K562 (cell line): ENCODE measurements around the gene PSMA1. TPM values are rescaled to one million over a fixed set of nuclear protein-coding genes. Genes with fewer than 3 reads are reported as not detected.

Source experiments
- ATAC-seq: fragments of 200-7000 bp; cut with Tn5 transposase; 3 replicates; pipeline ENCODE4 v1.9.1; 2020; ENCODE audit warnings: moderate library complexity
- BruUV-seq: library from RNA; stranded (reverse); fragments of 400-500 nt; replicated peaks from 2 replicates; lab custom pipeline; 2021; lab: Mats Ljungman, UMichigan
- CTCF ChIA-PET: fragments of 300-600 bp; formaldehyde crosslinking; extraction: SDS; loops from one replicate; lab custom pipeline; 2021; ENCODE audit warnings: low intra/inter-chr PET ratio; lab: Yijun Ruan, JAX
- POLR2A ChIA-PET: fragments of 300-600, 350-650 bp; sonication (Branson Sonifier 250); formaldehyde crosslinking; extraction: SDS; loops from one replicate; lab custom pipeline; 2021; ENCODE audit warnings: antibody characterized with exemption, inconsistent platforms; lab: Yijun Ruan, JAX
- DNase-seq, 4 experiments: peaks; one replicate each; pipeline versions ENCODE4 v3.0.0 to v3.0.0-alpha.2; 2011 to 2018; ENCODE audit warnings: low spot score in 3 of 4, mixed read lengths in 3 of 4; ENCODE audit errors: extremely low read depth in 1 of 4
- FAIRE-seq: peaks from 2 replicates; lab custom pipeline; 2011; peaks lifted over from hg19 to GRCh38; lab: Jason Lieb, UNC
- H2AFZ ChIP-seq: 2 replicates; pipeline ENCODE4 v1.6.0; 2011; ENCODE audit warnings: low read depth, low read length, control low read depth, inconsistent platforms
- H3K27ac ChIP-seq: fragments of 200-600 bp; 3 replicates; pipeline ENCODE4 v1.8.0; 2011; ENCODE audit warnings: low read depth, mild to moderate bottlenecking, control low read depth, inconsistent platforms, low read length, moderate library complexity, mixed read lengths; ENCODE audit errors: extremely low read depth
- H3K27me3 ChIP-seq, 2 experiments: fragments of 300-600 bp in 1 of 2; 2 replicates in 1 of 2; 3 replicates in 1 of 2; pipeline versions ENCODE4 v1.6.0 to v1.8.0; 2011; ENCODE audit warnings: inconsistent platforms in 2 of 2, low read length in 2 of 2, mild to moderate bottlenecking in 1 of 2, mixed read lengths in 1 of 2, moderate library complexity in 1 of 2; ENCODE audit not compliant: control insufficient read depth in 2 of 2, insufficient read depth in 2 of 2
- H3K36me3 ChIP-seq: fragments of 300-600 bp; 3 replicates; pipeline ENCODE4 v1.8.0; 2011; ENCODE audit warnings: mild to moderate bottlenecking, low read length, inconsistent platforms; ENCODE audit not compliant: control insufficient read depth, insufficient read depth
- H3K4me1 ChIP-seq, 2 experiments: fragments of 200-600 bp in 1 of 2; replicated peaks in 1 of 2; 2 replicates in 1 of 2; 3 replicates in 1 of 2; pipeline versions ENCODE4 v1.5.1 to v1.8.0; 2011; ENCODE audit warnings: inconsistent platforms in 2 of 2, low read length in 2 of 2, mild to moderate bottlenecking in 1 of 2, mixed read lengths in 1 of 2, moderate library complexity in 1 of 2; ENCODE audit not compliant: control insufficient read depth in 2 of 2, insufficient read depth in 2 of 2
- H3K4me2 ChIP-seq: 2 replicates; pipeline ENCODE4 v1.6.1; 2011; ENCODE audit warnings: low read length, control low read depth, inconsistent platforms, mixed read lengths; ENCODE audit not compliant: insufficient read depth
- H3K4me3 ChIP-seq: fragments of 200-600 bp; sonication (generic), shearing (Covaris generic); 2 replicates; pipeline ENCODE4 v1.5.1; 2016; ENCODE audit warnings: control low read depth, inconsistent platforms
- H3K79me2 ChIP-seq: fragments of 200-600 bp; 3 replicates; pipeline ENCODE4 v1.8.0; 2011; ENCODE audit warnings: low read length, inconsistent platforms; ENCODE audit not compliant: control insufficient read depth, insufficient read depth
- H3K9ac ChIP-seq, 2 experiments: 2 replicates each; pipeline versions ENCODE4 v1.6.0 to v1.6.1; 2011; ENCODE audit warnings: low read depth in 2 of 2, low read length in 2 of 2, control low read depth in 1 of 2, inconsistent platforms in 1 of 2, mild to moderate bottlenecking in 1 of 2, mixed read lengths in 1 of 2; ENCODE audit not compliant: insufficient read depth in 1 of 2
- H3K9me1 ChIP-seq: one replicate; pipeline ENCODE4 v1.6.0; 2011; ENCODE audit warnings: inconsistent platforms, mild to moderate bottlenecking, low read length, moderate library complexity; ENCODE audit not compliant: control insufficient read depth, insufficient read depth
- H3K9me3 ChIP-seq: replicated peaks from 2 replicates; pipeline ENCODE4 v1.5.1; 2011; ENCODE audit warnings: low read depth, low read length, inconsistent platforms; ENCODE audit not compliant: control insufficient read depth, insufficient read depth
- H4K20me1 ChIP-seq: replicated peaks from 2 replicates; pipeline ENCODE4 v1.6.1; 2011; ENCODE audit warnings: low read length, inconsistent platforms, mixed read lengths; ENCODE audit not compliant: control insufficient read depth, insufficient read depth
- BRF1 ChIP-seq: IDR thresholded peaks from 3 replicates; pipeline ENCODE4 v1.6.1; 2011; ENCODE audit warnings: borderline replicate concordance, mild to moderate bottlenecking; ENCODE audit not compliant: insufficient read length; ENCODE audit errors: extremely low read depth
- CEBPB ChIP-seq: fragments of 450-650 bp; IDR thresholded peaks from 2 replicates; pipeline ENCODE4 v1.6.1; 2016; ENCODE audit warnings: missing genetic modification characterization, missing compliant biosample characterization
- CEBPG ChIP-seq, 3 experiments: fragments of 200-800 bp in 1 of 3; sonication (Bioruptor generic) in 1 of 3; sonication (generic) in 1 of 3; formaldehyde crosslinking in 1 of 3; IDR thresholded peaks in 2 of 3; conservative IDR thresholded peaks in 1 of 3; 2 replicates each; pipeline versions ENCODE4 v1.6.1 to v1.8.0; 2016 to 2022; ENCODE audit warnings: missing compliant biosample characterization in 2 of 3, missing genetic modification characterization in 2 of 3, mild to moderate bottlenecking in 1 of 3, missing genetic modification reagents in 1 of 3
- CREB5 ChIP-seq: fragments of 250-450 bp; sonication (Bioruptor Pico); IDR thresholded peaks from 2 replicates; pipeline ENCODE4 v1.5.0; 2020; ENCODE audit warnings: mild to moderate bottlenecking
- E2F1 ChIP-seq: sonication (generic); formaldehyde crosslinking; IDR thresholded peaks from 2 replicates; pipeline ENCODE4 v1.8.1; 2023; ENCODE audit warnings: mild to moderate bottlenecking, missing genetic modification reagents, moderate library complexity
- JUNB ChIP-seq: fragments of 450-650 bp; formaldehyde crosslinking; conservative IDR thresholded peaks from 2 replicates; pipeline ENCODE4 v1.4.0; 2020; ENCODE audit warnings: mild to moderate bottlenecking
- L3MBTL2 ChIP-seq: fragments of 450-650 bp; IDR thresholded peaks from 2 replicates; pipeline ENCODE4 v1.6.1; 2016; ENCODE audit warnings: mild to moderate bottlenecking, moderate library complexity
- MBD2 ChIP-seq: sonication (generic); IDR thresholded peaks from 2 replicates; pipeline ENCODE4 v1.6.1; 2016; ENCODE audit warnings: low read depth, borderline replicate concordance
- POLR2AphosphoS5 ChIP-seq: IDR thresholded peaks from 2 replicates; pipeline ENCODE4 v1.6.1; 2011; ENCODE audit warnings: mild to moderate bottlenecking, low read depth, low read length, moderate library complexity; ENCODE audit not compliant: control insufficient read depth, insufficient read depth
- PPARD ChIP-seq: fragments of 250-450 bp; sonication (Bioruptor Pico); IDR thresholded peaks from 2 replicates; pipeline ENCODE4 v1.8.0; 2022; ENCODE audit warnings: inconsistent platforms, mild to moderate bottlenecking, moderate library complexity
- PRPF4 ChIP-seq: fragments of 200-400 bp; formaldehyde crosslinking; IDR thresholded peaks from one replicate; pipeline ENCODE4 v1.6.1; 2017; ENCODE audit warnings: low read length, low read depth, mild to moderate bottlenecking; ENCODE audit not compliant: insufficient read depth, poor library complexity, severe bottlenecking
- TCF7L2 ChIP-seq: fragments of 150-350 bp; IDR thresholded peaks from 2 replicates; pipeline ENCODE4 v1.6.1; 2016; ENCODE audit warnings: low read depth, mild to moderate bottlenecking, low read length, moderate library complexity
- TEAD4 ChIP-seq, 2 experiments: sonication (generic) in 1 of 2; formaldehyde crosslinking in 1 of 2; IDR thresholded peaks; 2 replicates each; pipeline versions ENCODE4 v1.6.1 to v1.8.0; 2012 to 2022; ENCODE audit warnings: borderline replicate concordance in 1 of 2, inconsistent platforms in 1 of 2, low read length in 1 of 2, mild to moderate bottlenecking in 1 of 2, missing genetic modification reagents in 1 of 2
- ZBTB1 ChIP-seq: sonication (generic); formaldehyde crosslinking; IDR thresholded peaks from 2 replicates; pipeline ENCODE4 v1.8.1; 2023; ENCODE audit warnings: missing genetic modification reagents, low read depth, mild to moderate bottlenecking, borderline replicate concordance
- ZNF134 ChIP-seq: fragments of 250-450 bp; sonication (Bioruptor Pico); conservative IDR thresholded peaks from 2 replicates; pipeline ENCODE4 v1.4.0; 2020
- ZNF431 ChIP-seq: sonication (generic); formaldehyde crosslinking; IDR thresholded peaks from 2 replicates; pipeline ENCODE4 v1.8.0; 2022; ENCODE audit warnings: mild to moderate bottlenecking, missing genetic modification reagents
- WGBS: fragments of 100-300 bp; shearing (Covaris generic); methylation state at CpG from one replicate; pipeline ENCODE4 v1.1.6; 2016; ENCODE audit warnings: low coverage, mixed read lengths; ENCODE audit not compliant: insufficient coverage; ENCODE audit errors: missing lambda C conversion rate; 5-methylcytosine and 5-hydroxymethylcytosine counted together
- in situ Hi-C: fragments of 300-500 bp; cut with MboI; formaldehyde crosslinking; loops from 4 replicates; pipeline ENCODE4 v1.15.0; 2018; ENCODE audit warnings: inconsistent platforms, mixed read lengths
- intact Hi-C: fragments of 100-400 bp; cut with micrococcal nuclease; formaldehyde crosslinking; loops from 2 replicates; pipeline ENCODE4 v1.14.2; 2022
- polyA plus RNA-seq, 8 experiments: library from polyadenylated mRNA; depleted of rRNA in 4 of 8; stranded (reverse) in 5 of 8; unstranded in 3 of 8; fragments of >200 nt; fragmentation: Nextera tagmentation in 2 of 8; fragmentation: Illumina TruSeq in 1 of 8; extraction: Ambion mirVana in 2 of 8; extraction: Trizol in 1 of 8; gene quantifications; 2 replicates each; pipeline versions ENCODE4 v1.2.1 to v1.2.3, GENCODE V29; 2011 to 2014; ENCODE audit warnings: inconsistent platforms in 1 of 8, missing spikeins in 1 of 8
- total RNA-seq, 7 experiments: library from RNA; depleted of rRNA in 6 of 7; stranded (reverse); fragments of >200 nt in 6 of 7; fragmentation: Illumina TruSeq in 2 of 7; extraction: Trizol in 2 of 7; gene quantifications; 2 replicates each; pipeline versions ENCODE4 v1.2.1 to v1.2.3, GENCODE V29; 2011 to 2021; ENCODE audit warnings: low replicate concordance in 1 of 7

The PSMA1 gene
- total and polyA plus RNA-seq, 9 of the 15 experiments (the other 6 are each of a cell fraction or from before 2014, with no cell fraction given): 283 to 1,007 (median 424) TPM

- no peak for FAIRE-seq
Measured at GRCh38 chr11:14513800-14514199, 6.4 kb downstream of the PSMA1 start.

GRCh38 chr11:14506532-14506931, 13.7 kb downstream of the PSMA1 start:
- ATAC-seq (no peak), DNase-seq (no peak), FAIRE-seq (no peak)
- H3K9me3 ChIP-seq: no peaks in the 10 kb centered on the region
- no peaks in the 10 kb centered on the region for H3K79me2 ChIP-seq
- no TSS peak for BruUV-seq
- H3K9ac ChIP-seq: no peak overlapping the region
- POLR2A ChIA-PET: interaction anchor here (1.3 kb wide), 1 partner anchor 13 kb away, joined by 4 read pairs; the partner anchor contains the start of gene PSMA1
- no peaks in the 10 kb centered on the region for H4K20me1 ChIP-seq
- WGBS: 96% methylated on average over 3 of the region's 3 CpGs
- H2AFZ ChIP-seq: no peak overlapping the region
- in situ Hi-C loops (no loop called here), intact Hi-C loops (no loop called here)
- CTCF ChIA-PET: no interaction called here
- H3K27ac ChIP-seq: no peak overlapping the region
- H3K27me3 ChIP-seq: no peaks in the 10 kb centered on the region
- no peaks in the 10 kb centered on the region for H3K9me1 ChIP-seq
- H3K4me3 ChIP-seq: no peak overlapping the region
- peaks cover 0 to 2% of the 10 kb centered on the region in 2 experiments; a peak in 1 of 5 replicates for H3K4me1 ChIP-seq
- H3K36me3 ChIP-seq: peaks cover 83% of the 10 kb centered on the region
- no peak overlapping the region for H3K4me2 ChIP-seq
- TF ChIP-seq CREB5 (no peak), ZBTB1 (CRISPR knock-in tag) (no peak), MBD2 (no peak), ZNF431 (no peak), L3MBTL2 (no peak), TCF7L2 (no peak), BRF1 (no peak), TEAD4 (IDR thresholded peaks at IDR 0.05; ENCODE audit: low read length) (no peak), TEAD4 (CRISPR knock-in tag; IDR thresholded peaks at IDR 0.05; ENCODE audit: borderline replicate concordance) (no peak), JUNB (no peak), PPARD (CRISPR knock-in tag) (no peak), PRPF4 (no peak), E2F1 (no peak)

More at GRCh38 chr11:14513800-14514199, 6.4 kb downstream of the PSMA1 start:
- no TSS peak for BruUV-seq
- TF ChIP-seq ZNF134 (CRISPR knock-in tag) (no peak), POLR2AphosphoS5 (0 out of 2 replicates have a peak, but pooled peaks have one; percentile 20), CEBPG (CRISPR knock-in tag; IDR thresholded peaks at IDR 0.05) (no peak), CEBPG (tag; conservative IDR thresholded peaks at IDR 0.05 in 1 of 2, IDR thresholded peaks at IDR 0.05 in 1 of 2) (peak in 1 of 2 experiments; percentile 68; a peak in 2 of 4 replicates), CEBPB (tag) (peak; percentile 61)
- no peak for DNase-seq
- no peaks in the 10 kb centered on the region for H4K20me1 ChIP-seq
- ChIA-PET CTCF (no interaction called here), POLR2A (no interaction called here)
- H3K9me1 ChIP-seq: no peaks in the 10 kb centered on the region
- H3K27me3 ChIP-seq: no peaks in the 10 kb centered on the region
- H3K9me3 ChIP-seq: no peaks in the 10 kb centered on the region
- peaks cover 91% of the 10 kb centered on the region for H3K36me3 ChIP-seq
- in situ Hi-C loops (no loop called here), intact Hi-C loops (no loop called here)
- H3K4me3 ChIP-seq: no peak overlapping the region
- ATAC-seq: no peak
- H3K4me1 ChIP-seq: peaks cover 0 to 6% of the 10 kb centered on the region in 2 experiments; a peak in 2 of 5 replicates
- no peak overlapping the region for H3K4me2 ChIP-seq
- 93% methylated on average over 4 of the region's 4 CpGs for WGBS
- no peak overlapping the region for H3K9ac ChIP-seq
- no peak overlapping the region for H2AFZ ChIP-seq
- peaks cover 46% of the 10 kb centered on the region for H3K79me2 ChIP-seq
- no peak overlapping the region for H3K27ac ChIP-seq
